HCT116 (cell line): ENCODE results near the gene SORCS2. TPM values are rescaled to one million over a fixed set of nuclear protein-coding genes. Genes with fewer than 3 reads are reported as not detected.

Experiments used
- ATAC-seq: fragments of 200-7000 bp; cut with Tn5 transposase; 2 replicates; pipeline ENCODE4 v1.9.1; 2020; ENCODE audit warnings: mild to moderate bottlenecking, moderate library complexity
- BruUV-seq: library from RNA; stranded (reverse); fragments of 400-500 nt; replicated peaks from 2 replicates; lab custom pipeline; 2021; lab: Mats Ljungman, UMichigan
- CTCF ChIA-PET: fragments of 300-600 bp; sonication (Branson Sonifier 250); formaldehyde crosslinking; loops from one replicate; lab custom pipeline; 2021; ENCODE audit warnings: antibody characterized with exemption; lab: Charles Lee
- POLR2A ChIA-PET: fragments of 300-600, 350-600 bp; sonication (Branson Sonifier 250); formaldehyde crosslinking; loops from one replicate; lab custom pipeline; 2021; ENCODE audit warnings: antibody characterized with exemption; lab: Charles Lee
- RAD21 ChIA-PET, 2 experiments: fragments of 300-600 bp; sonication (Branson Sonifier 250); formaldehyde crosslinking; loops; one replicate each; lab custom pipeline; 2023; ENCODE audit warnings: low total read pairs in 2 of 2; ENCODE audit not compliant: uncharacterized antibody in 2 of 2, unreplicated experiment in 2 of 2, low non-redundant PET in 1 of 2; lab: Charles Lee
- DNase-seq: peaks from one replicate; pipeline ENCODE4 v3.0.0-alpha.2; 2010; ENCODE audit warnings: low read depth, low spot score
- H2AFZ ChIP-seq: fragments of 200-600 bp; shearing (Covaris generic), sonication (generic); 2 replicates; pipeline ENCODE4 v1.6.1; 2017; ENCODE audit warnings: low read depth, mixed run types, mixed read lengths, antibody characterized with exemption, low read length; ENCODE audit not compliant: poor library complexity, severe bottlenecking
- H3K27ac ChIP-seq: 2 replicates; pipeline ENCODE4 v1.5.1; 2012; ENCODE audit warnings: low read depth, low read length
- H3K27me3 ChIP-seq: fragments of 200-600 bp; sonication (generic); 2 replicates; pipeline ENCODE4 v1.6.1; 2016; ENCODE audit warnings: mixed run types, low read length, mixed read lengths; ENCODE audit not compliant: insufficient read depth
- H3K36me3 ChIP-seq, 2 experiments: fragments of 200-500 bp in 1 of 2; fragments of 200-600 bp in 1 of 2; sonication (Bioruptor generic) in 1 of 2; sonication (generic) in 1 of 2; 2 replicates each; pipeline versions ENCODE4 v1.5.1 to v1.6.1; 2014 to 2016; ENCODE audit warnings: low read length in 2 of 2, inconsistent platforms in 1 of 2, mixed read lengths in 1 of 2, mixed run types in 1 of 2; ENCODE audit not compliant: insufficient read depth in 2 of 2, control insufficient read depth in 1 of 2
- H3K4me1 ChIP-seq, 2 experiments: fragments of 200-600 bp in 1 of 2; sonication (generic) in 1 of 2; 2 replicates each; pipeline versions ENCODE4 v1.5.1 to v1.6.1; 2012 to 2017; ENCODE audit warnings: low read length in 2 of 2, inconsistent platforms in 1 of 2, mild to moderate bottlenecking in 1 of 2, mixed read lengths in 1 of 2, mixed run types in 1 of 2, moderate library complexity in 1 of 2; ENCODE audit not compliant: insufficient read depth in 2 of 2, control insufficient read depth in 1 of 2
- H3K4me2 ChIP-seq: fragments of 200-600 bp; sonication (generic); 2 replicates; pipeline ENCODE4 v1.6.1; 2017; ENCODE audit warnings: mixed run types, low read length, mixed read lengths
- H3K4me3 ChIP-seq, 2 experiments: fragments of 200-600 bp in 1 of 2; sonication (generic) in 1 of 2; replicated peaks in 1 of 2; 2 replicates each; pipeline ENCODE4 v1.5.1; 2011 to 2016; ENCODE audit warnings: low read length in 2 of 2, control low read depth in 1 of 2, low read depth in 1 of 2, mild to moderate bottlenecking in 1 of 2, mixed read lengths in 1 of 2, mixed run types in 1 of 2
- H3K79me2 ChIP-seq: fragments of 200-600 bp; sonication (generic); 2 replicates; pipeline ENCODE4 v1.6.1; 2017; ENCODE audit warnings: mild to moderate bottlenecking, mixed run types, low read length, moderate library complexity, mixed read lengths; ENCODE audit not compliant: insufficient read depth
- H3K9ac ChIP-seq: fragments of 200-600 bp; sonication (generic); 2 replicates; pipeline ENCODE4 v1.6.1; 2016; ENCODE audit warnings: low read length, mixed read lengths
- H3K9me2 ChIP-seq: fragments of 200-600 bp; sonication (generic), shearing (Covaris generic); 2 replicates; pipeline ENCODE4 v1.6.1; 2017; ENCODE audit warnings: mixed run types, mild to moderate bottlenecking, moderate library complexity; ENCODE audit not compliant: insufficient read depth
- H3K9me3 ChIP-seq, 2 experiments: fragments of 200-500 bp in 1 of 2; fragments of 200-600 bp in 1 of 2; sonication (Bioruptor generic) in 1 of 2; sonication (generic) in 1 of 2; 2 replicates each; pipeline ENCODE4 v1.6.1; 2014 to 2017; ENCODE audit warnings: low read length in 2 of 2, mixed read lengths in 2 of 2, inconsistent platforms in 1 of 2, low read depth in 1 of 2, mild to moderate bottlenecking in 1 of 2, mixed run types in 1 of 2, moderate library complexity in 1 of 2; ENCODE audit not compliant: control insufficient read depth in 1 of 2, insufficient read depth in 1 of 2
- H4K20me1 ChIP-seq: fragments of 200-600 bp; sonication (generic), shearing (Covaris generic); 2 replicates; pipeline ENCODE4 v1.6.1; 2017; ENCODE audit warnings: mixed run types, mild to moderate bottlenecking, moderate library complexity; ENCODE audit not compliant: insufficient read depth
- CBX3 ChIP-seq: IDR thresholded peaks from 2 replicates; pipeline ENCODE4 v1.6.1; 2012; ENCODE audit warnings: low read depth
- CTCF ChIP-seq, 3 experiments: fragments of 200-600 bp in 1 of 3; sonication (generic) in 1 of 3; IDR thresholded peaks in 2 of 3; conservative IDR thresholded peaks in 1 of 3; 2 replicates each; pipeline ENCODE4 v1.5.1; 2012 to 2017; ENCODE audit warnings: low read depth in 2 of 3, low read length in 2 of 3, antibody characterized with exemption in 1 of 3, borderline replicate concordance in 1 of 3, control low read depth in 1 of 3, mild to moderate bottlenecking in 1 of 3, mixed read lengths in 1 of 3, mixed run types in 1 of 3, moderate library complexity in 1 of 3; ENCODE audit not compliant: insufficient read depth in 1 of 3
- EGR1 ChIP-seq: IDR thresholded peaks from 2 replicates; pipeline ENCODE4 v1.6.1; 2012; ENCODE audit warnings: low read depth
- EZH2 ChIP-seq: fragments of 200-600 bp; sonication (generic); IDR thresholded peaks from 2 replicates; pipeline ENCODE4 v1.6.1; 2017; ENCODE audit warnings: antibody characterized with exemption, mixed run types
- EZH2phosphoT487 ChIP-seq: fragments of 200-600 bp; IDR thresholded peaks from 2 replicates; pipeline ENCODE4 v1.6.1; 2018; ENCODE audit warnings: antibody characterized with exemption, borderline replicate concordance
- FOSL1 ChIP-seq: IDR thresholded peaks from 2 replicates; pipeline ENCODE4 v1.6.1; 2012; ENCODE audit warnings: low read depth
- MAX ChIP-seq: IDR thresholded peaks from 2 replicates; pipeline ENCODE4 v1.6.1; 2012
- POLR2A ChIP-seq: IDR thresholded peaks from 2 replicates; pipeline ENCODE4 v1.7.0; 2011; ENCODE audit warnings: borderline replicate concordance; ENCODE audit not compliant: insufficient read depth, insufficient read length; ENCODE audit errors: extremely low read depth
- SP1 ChIP-seq: IDR thresholded peaks from 2 replicates; pipeline ENCODE4 v1.6.1; 2012; ENCODE audit warnings: low read depth
- SRF ChIP-seq: IDR thresholded peaks from 2 replicates; pipeline ENCODE4 v1.6.1; 2012; ENCODE audit warnings: low read depth
- TCF7L2 ChIP-seq: IDR thresholded peaks from 2 replicates; pipeline ENCODE4 v1.7.0; 2011; ENCODE audit warnings: borderline replicate concordance, inconsistent platforms; ENCODE audit not compliant: insufficient read depth, insufficient read length; ENCODE audit errors: extremely low read depth
- ZBTB33 ChIP-seq: IDR thresholded peaks from 2 replicates; pipeline ENCODE4 v1.6.1; 2011; ENCODE audit warnings: mild to moderate bottlenecking, low read length, moderate library complexity; ENCODE audit not compliant: insufficient replicate concordance; ENCODE audit errors: extremely low read depth
- ZNF274 ChIP-seq: fragments of 200-500 bp; sonication (Bioruptor generic); IDR thresholded peaks from 2 replicates; pipeline ENCODE4 v1.6.1; 2014; ENCODE audit warnings: mild to moderate bottlenecking, low read depth, low read length, inconsistent platforms
- intact Hi-C: fragments of 100-400 bp; cut with micrococcal nuclease; formaldehyde crosslinking; loops from 2 replicates; pipeline ENCODE4 v1.10.0; 2022
- total RNA-seq: library from RNA; stranded (reverse); gene quantifications from one replicate; pipeline ENCODE4 v1.2.1, GENCODE V29; 2021; ENCODE audit not compliant: unreplicated experiment

Gene SORCS2
- total RNA-seq, 1 experiment from 2014 or later, result 0.37 TPM

GRCh38 chr4:7419961-7420660 is 227.8 kb downstream of the SORCS2 start:
- intact Hi-C loops, result no loop called here
- Histone ChIP-seq H3K27me3 (no peaks in the 10 kb centered on the region), H2AFZ (no peak overlapping the region), H3K27ac (no peak overlapping the region), H3K9me3 (no peaks in the 10 kb centered on the region; a peak in 1 of 4 replicates), H3K4me2 (no peak overlapping the region), H4K20me1 (no peaks in the 10 kb centered on the region), H3K4me3 (no peak overlapping the region), H3K36me3 (no peaks in the 10 kb centered on the region), H3K9ac (no peak overlapping the region), H3K79me2 (no peaks in the 10 kb centered on the region), H3K9me2 (no peaks in the 10 kb centered on the region), H3K4me1 (no peaks in the 10 kb centered on the region)
- CTCF ChIA-PET, result no interaction called here
- TF ChIP-seq SRF, result no peak
- no peak for TF ChIP-seq SP1
- TF ChIP-seq CBX3, result no peak
- no peak for TF ChIP-seq EZH2phosphoT487
- TF ChIP-seq ZBTB33, result no peak
- TF ChIP-seq EZH2, result no peak
- no peak for TF ChIP-seq TCF7L2
- no peak for TF ChIP-seq EGR1
- no peak for TF ChIP-seq MAX
- TF ChIP-seq ZNF274, result no peak
- no peak for TF ChIP-seq CTCF (IDR thresholded peaks at IDR 0.05 in 2 of 3, conservative IDR thresholded peaks at IDR 0.05 in 1 of 3; ENCODE audit: borderline replicate concordance in 1 of 3, insufficient read depth in 1 of 3, low read depth in 2 of 3, low read length in 2 of 3)
- TF ChIP-seq FOSL1, result no peak
- TF ChIP-seq POLR2A, result no peak
- RAD21 ChIA-PET, result interaction anchor here in 1 of 2 experiments (0.7 kb wide), 1 partner anchor 175 kb away, joined by 3 read pairs; no protein-coding TSS in a partner anchor
- ATAC-seq (no peak), DNase-seq (no peak)
- POLR2A ChIA-PET, result no interaction called here
- no TSS peak for BruUV-seq
